IgD-negative memory B cell (primary cell): Measurements from ENCODE around the gene RBM18. TPM values are rescaled to one million over a fixed set of nuclear protein-coding genes. Genes with fewer than 3 reads are reported as not detected.

ENCODE experiments used
- H3K27ac Mint-ChIP-seq, 3 donors: one replicate each; pipeline ENCODE4 v1.8.0; 2020 to 2022; ENCODE audit warnings: mild to moderate bottlenecking in 3 of 3, mixed read lengths in 3 of 3, moderate library complexity in 1 of 3
- H3K27me3 Mint-ChIP-seq: one replicate; pipeline ENCODE4 v1.8.0; 2021; ENCODE audit warnings: mixed read lengths
- H3K36me3 Mint-ChIP-seq: one replicate; pipeline ENCODE4 v1.8.0; 2020; ENCODE audit warnings: mild to moderate bottlenecking, mixed read lengths
- H3K4me1 Mint-ChIP-seq, 3 donors: one replicate each; pipeline ENCODE4 v1.8.0; 2020 to 2022; ENCODE audit warnings: mixed read lengths in 3 of 3, mild to moderate bottlenecking in 1 of 3
- H3K4me3 Mint-ChIP-seq, 4 donors: one replicate each; pipeline ENCODE4 v1.8.0; 2020 to 2022; ENCODE audit warnings: mild to moderate bottlenecking in 4 of 4, mixed read lengths in 4 of 4, moderate library complexity in 3 of 4
- H3K9me3 Mint-ChIP-seq, 3 donors: one replicate each; pipeline ENCODE4 v1.8.0; 2020 to 2021; ENCODE audit warnings: mixed read lengths in 3 of 3, mild to moderate bottlenecking in 1 of 3
- polyA plus RNA-seq: library from polyadenylated mRNA; unstranded; fragments of 300-500 nt; fragmentation: Illumina TruSeq; gene quantifications from one replicate; pipeline ENCODE4 v1.2.3, GENCODE V29; 2021

Gene RBM18
- polyA plus RNA-seq, 1 donor from 2014 or later: 19.0 TPM

GRCh38 chr9:122274055-122274454 is 9.4 kb upstream of the RBM18 start:
- Mint-ChIP-seq H3K36me3 (peaks cover 19% of the 10 kb centered on the region), H3K27ac (no peak overlapping the region), H3K4me3 (peak overlapping the region in 1 of 4 donors; percentile 10)

GRCh38 chr9:122268041-122268814 is 3.6 kb upstream of the RBM18 start:
- Mint-ChIP-seq H3K4me3 (peak overlapping the region; percentile 10 to 82 (median 46)), H3K27me3 (no peaks in the 10 kb centered on the region), H3K27ac (peak overlapping the region; percentile 24 to 75 (median 31)), H3K9me3 (no peaks in the 10 kb centered on the region), H3K4me1 (peaks cover 21 to 41% (median 37%) of the 10 kb centered on the region in 3 donors), H3K36me3 (peaks cover 2% of the 10 kb centered on the region)

More at GRCh38 chr9:122274055-122274454, 9.4 kb upstream of the RBM18 start:
- Mint-ChIP-seq H3K9me3 (peaks cover 0 to 3% (median 1%) of the 10 kb centered on the region in 3 donors), H3K4me1 (peaks cover 13 to 19% (median 15%) of the 10 kb centered on the region in 3 donors), H3K27me3 (no peaks in the 10 kb centered on the region)

- peaks cover 29 to 49% (median 33%) of the 10 kb centered on the region in 3 donors for H3K4me1 Mint-ChIP-seq
Measured at GRCh38 chr9:122265149-122265915, 692 bp upstream of the RBM18 start.

GRCh38 chr9:122263699-122264349 is 816 bp downstream of the RBM18 start:
- Mint-ChIP-seq H3K27ac (peak overlapping the region; percentile 98 to 100 (median 98)), H3K9me3 (no peaks in the 10 kb centered on the region), H3K4me1 (peaks cover 29 to 51% (median 40%) of the 10 kb centered on the region in 3 donors), H3K27me3 (no peaks in the 10 kb centered on the region), H3K36me3 (no peaks in the 10 kb centered on the region), H3K4me3 (peak overlapping the region; percentile 94 to 99 (median 97))

More at GRCh38 chr9:122265149-122265915, 692 bp upstream of the RBM18 start:
- peak overlapping the region; percentile 98 to 100 (median 98) for H3K27ac Mint-ChIP-seq
- no peaks in the 10 kb centered on the region for H3K27me3 Mint-ChIP-seq
- H3K9me3 Mint-ChIP-seq: no peaks in the 10 kb centered on the region
- H3K36me3 Mint-ChIP-seq: no peaks in the 10 kb centered on the region
- peak overlapping the region; percentile 94 to 99 (median 97) for H3K4me3 Mint-ChIP-seq

- Mint-ChIP-seq H3K9me3 (no peaks in the 10 kb centered on the region), H3K27ac (peak overlapping the region in 2 of 3 donors; percentile 59 to 67), H3K4me1 (peaks cover 32 to 41% (median 40%) of the 10 kb centered on the region in 3 donors), H3K36me3 (no peaks in the 10 kb centered on the region), H3K4me3 (peak overlapping the region in 2 of 4 donors; percentile 65 to 94), H3K27me3 (no peaks in the 10 kb centered on the region)
Measured at GRCh38 chr9:122262073-122262472, 2.6 kb downstream of the RBM18 start.

- no peaks in the 10 kb centered on the region for H3K36me3 Mint-ChIP-seq
Measured at GRCh38 chr9:122261469-122261881, 3.2 kb downstream of the RBM18 start.

GRCh38 chr9:122258886-122259415 is 5.7 kb downstream of the RBM18 start:
- Mint-ChIP-seq H3K36me3 (peaks cover 3% of the 10 kb centered on the region), H3K4me1 (peaks cover 22 to 31% (median 25%) of the 10 kb centered on the region in 3 donors), H3K4me3 (no peak overlapping the region), H3K27ac (peak overlapping the region in 1 of 3 donors; percentile 52), H3K9me3 (no peaks in the 10 kb centered on the region), H3K27me3 (no peaks in the 10 kb centered on the region)

More at GRCh38 chr9:122261469-122261881, 3.2 kb downstream of the RBM18 start:
- Mint-ChIP-seq H3K4me3 (peak overlapping the region in 1 of 4 donors; percentile 94), H3K4me1 (peaks cover 32 to 41% (median 40%) of the 10 kb centered on the region in 3 donors), H3K27me3 (no peaks in the 10 kb centered on the region), H3K27ac (peak overlapping the region in 1 of 3 donors; percentile 67), H3K9me3 (no peaks in the 10 kb centered on the region)

GRCh38 chr9:122256206-122256605 is 8.4 kb downstream of the RBM18 start:
- no peak overlapping the region for H3K27ac Mint-ChIP-seq
- H3K4me3 Mint-ChIP-seq: no peak overlapping the region
- H3K36me3 Mint-ChIP-seq: peaks cover 3% of the 10 kb centered on the region
- H3K27me3 Mint-ChIP-seq: no peaks in the 10 kb centered on the region
- no peaks in the 10 kb centered on the region for H3K9me3 Mint-ChIP-seq
- H3K4me1 Mint-ChIP-seq: peaks cover 9 to 17% (median 11%) of the 10 kb centered on the region in 3 donors

- Mint-ChIP-seq H3K36me3 (peaks cover 6% of the 10 kb centered on the region), H3K27ac (peak overlapping the region in 1 of 3 donors; percentile 60), H3K4me1 (peaks cover 7 to 19% (median 8%) of the 10 kb centered on the region in 3 donors), H3K9me3 (no peaks in the 10 kb centered on the region), H3K4me3 (no peak overlapping the region), H3K27me3 (no peaks in the 10 kb centered on the region)
Measured at GRCh38 chr9:122254761-122255160, 9.9 kb downstream of the RBM18 start.

GRCh38 chr9:122252796-122253195 is 11.8 kb downstream of the RBM18 start:
- Mint-ChIP-seq H3K4me1 (peaks cover 5 to 10% (median 6%) of the 10 kb centered on the region in 3 donors), H3K9me3 (no peaks in the 10 kb centered on the region), H3K27ac (no peak overlapping the region), H3K4me3 (no peak overlapping the region), H3K36me3 (peaks cover 6% of the 10 kb centered on the region), H3K27me3 (no peaks in the 10 kb centered on the region)

GRCh38 chr9:122251351-122251750 is 13.3 kb downstream of the RBM18 start:
- Mint-ChIP-seq H3K27me3 (no peaks in the 10 kb centered on the region), H3K9me3 (no peaks in the 10 kb centered on the region), H3K4me1 (peaks cover 3 to 5% (median 3%) of the 10 kb centered on the region in 3 donors), H3K4me3 (no peak overlapping the region), H3K27ac (no peak overlapping the region), H3K36me3 (peaks cover 6% of the 10 kb centered on the region)

- Mint-ChIP-seq H3K36me3 (peaks cover 5% of the 10 kb centered on the region), H3K27me3 (no peaks in the 10 kb centered on the region), H3K27ac (no peak overlapping the region)
Measured at GRCh38 chr9:122248448-122248865, 16.2 kb downstream of the RBM18 start.

GRCh38 chr9:122246666-122247065 is 18.0 kb downstream of the RBM18 start:
- Mint-ChIP-seq H3K4me3 (no peak overlapping the region), H3K27ac (peak overlapping the region in 1 of 3 donors; percentile 43), H3K27me3 (no peaks in the 10 kb centered on the region), H3K9me3 (no peaks in the 10 kb centered on the region), H3K36me3 (peaks cover 7% of the 10 kb centered on the region), H3K4me1 (peaks cover 0 to 3% (median 0%) of the 10 kb centered on the region in 3 donors)

More at GRCh38 chr9:122248448-122248865, 16.2 kb downstream of the RBM18 start:
- peaks cover 0 to 3% (median 2%) of the 10 kb centered on the region in 3 donors for H3K4me1 Mint-ChIP-seq
- H3K4me3 Mint-ChIP-seq: no peak overlapping the region
- H3K9me3 Mint-ChIP-seq: no peaks in the 10 kb centered on the region

- no peaks in the 10 kb centered on the region for H3K27me3 Mint-ChIP-seq
- H3K27ac Mint-ChIP-seq: no peak overlapping the region
- no peaks in the 10 kb centered on the region for H3K9me3 Mint-ChIP-seq
- H3K4me1 Mint-ChIP-seq: no peaks in the 10 kb centered on the region
- no peak overlapping the region for H3K4me3 Mint-ChIP-seq
- peaks cover 6% of the 10 kb centered on the region for H3K36me3 Mint-ChIP-seq
Measured at GRCh38 chr9:122244349-122244748, 20.3 kb downstream of the RBM18 start.
